GM18508 (cell line): ENCODE data around the gene UPK1B.
"Not testable (repeated sequence)": the region's sequence is repeated elsewhere in the genome, so short reads cannot be mapped to it uniquely, and the experiment has no call there.

Source experiments
- ATAC-seq: cut with Tn5 transposase; IDR thresholded peaks from one replicate; pipeline ENCODE4 v1.9.1; 2021; ENCODE audit warnings: moderate number of reproducible peaks; ENCODE audit not compliant: insufficient read depth, unreplicated experiment

Gene UPK1B

DNA sequence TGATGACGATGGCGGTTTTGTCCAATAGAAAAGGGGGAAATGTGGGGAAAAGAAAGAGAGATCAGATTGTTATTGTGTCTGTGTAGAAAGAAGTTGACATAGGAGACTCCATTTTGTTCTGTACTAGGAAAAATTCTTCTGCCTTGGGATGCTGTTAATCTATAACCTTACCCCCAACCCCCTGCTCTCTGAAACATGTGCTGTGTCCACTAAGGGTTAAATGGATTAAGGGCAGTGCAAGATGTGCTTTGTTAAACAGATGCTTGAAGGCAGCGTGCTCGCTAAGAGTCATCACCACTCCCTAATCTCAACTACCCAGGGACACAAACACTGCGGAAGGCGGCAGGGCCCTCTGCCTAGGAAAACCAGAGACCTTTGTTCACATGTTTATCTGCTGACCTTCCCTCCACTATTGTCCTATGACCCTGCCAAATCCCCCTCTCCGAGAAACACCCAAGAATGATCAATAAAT is 69.7 kb downstream of the UPK1B start:
- ATAC-seq, result not testable (repeated sequence)

- no peak for ATAC-seq
These were observed 70.3 kb downstream of the UPK1B start for GRCh38 chr3:119243712-119244111.

GRCh38 chr3:119245778-119246177 is 72.4 kb downstream of the UPK1B start:
- no peak for ATAC-seq
